Measurements from ENCODE around the gene PTH2. TPM values are rescaled to one million over a fixed set of nuclear protein-coding genes. Genes with fewer than 3 reads are reported as not detected.

PTH2 gene
- total and polyA plus RNA-seq, 7 donors: not detected

GRCh38 chr19:49430678-49431329, 7.6 kb upstream of the PTH2 start:
- intact Hi-C loops (cut with DNase I): no loop called here

DNA sequence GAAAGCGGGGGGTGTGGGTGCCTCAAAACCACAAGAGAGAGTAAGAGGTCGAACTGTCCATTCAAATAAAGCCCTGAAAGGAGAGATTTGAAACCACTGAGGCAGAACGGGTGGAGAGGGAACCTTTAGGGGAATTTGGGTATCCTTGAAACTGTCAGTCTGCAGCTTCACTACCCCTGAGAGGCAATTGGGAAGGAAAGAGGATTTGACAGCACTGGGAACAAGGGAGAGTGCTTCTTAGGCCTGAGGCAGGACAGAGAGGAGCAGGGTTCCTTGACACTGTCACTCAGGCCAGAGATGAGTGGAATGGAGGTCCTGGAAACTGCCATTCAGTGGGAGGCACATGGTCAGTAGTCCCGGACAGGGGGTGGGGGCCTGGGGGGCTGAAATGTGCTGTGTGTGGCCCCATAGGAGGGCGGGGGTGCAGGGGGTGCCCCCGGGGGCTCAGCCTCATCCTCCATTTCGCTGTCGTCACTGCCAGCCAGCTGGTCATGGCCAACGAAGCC, 7.0 kb upstream of the PTH2 start:
- no peak overlapping the region for H3K27ac ChIP-seq
- TF ChIP-seq CTCF (IDR thresholded peaks at IDR 0.05): no peak
- ATAC-seq (no peak), DNase-seq (no peak)
- WGBS, 3 donors: 61 to 63% (median 63%) methylated on average over 8 to 9 of the region's 9 CpGs
- no peaks in the 10 kb centered on the region for H3K36me3 ChIP-seq (ENCODE audit: insufficient read depth in 1 of 2, low read depth in 1 of 2)
- peaks cover 7% of the 10 kb centered on the region for H3K4me1 ChIP-seq
- peaks cover 0 to 97% (median 62%) of the 10 kb centered on the region in 3 donors for H3K27me3 ChIP-seq (ENCODE audit: insufficient read depth in 3 of 3, low read length in 2 of 3)
- no peaks in the 10 kb centered on the region for H3K9me3 ChIP-seq
- no peak overlapping the region for H3K4me3 ChIP-seq
- intact Hi-C loops (cut with DNase I): no loop called here

More at GRCh38 chr19:49430678-49431329, 7.6 kb upstream of the PTH2 start:
- H3K36me3 ChIP-seq (ENCODE audit: insufficient read depth in 1 of 2, low read depth in 1 of 2): no peaks in the 10 kb centered on the region
- no peaks in the 10 kb centered on the region for H3K9me3 ChIP-seq
- peaks cover 7% of the 10 kb centered on the region for H3K4me1 ChIP-seq
- ATAC-seq: no peak
- no peak overlapping the region for H3K27ac ChIP-seq
- 54 to 62% (median 58%) methylated on average over 26 to 28 of the region's 28 CpGs for WGBS, 3 donors
- no peak for TF ChIP-seq CTCF (IDR thresholded peaks at IDR 0.05)
- H3K4me3 ChIP-seq: no peak overlapping the region
- no peak for DNase-seq
- H3K27me3 ChIP-seq (ENCODE audit: insufficient read depth in 3 of 3, low read length in 2 of 3): peaks cover 0 to 97% (median 59%) of the 10 kb centered on the region in 3 donors

DNA sequence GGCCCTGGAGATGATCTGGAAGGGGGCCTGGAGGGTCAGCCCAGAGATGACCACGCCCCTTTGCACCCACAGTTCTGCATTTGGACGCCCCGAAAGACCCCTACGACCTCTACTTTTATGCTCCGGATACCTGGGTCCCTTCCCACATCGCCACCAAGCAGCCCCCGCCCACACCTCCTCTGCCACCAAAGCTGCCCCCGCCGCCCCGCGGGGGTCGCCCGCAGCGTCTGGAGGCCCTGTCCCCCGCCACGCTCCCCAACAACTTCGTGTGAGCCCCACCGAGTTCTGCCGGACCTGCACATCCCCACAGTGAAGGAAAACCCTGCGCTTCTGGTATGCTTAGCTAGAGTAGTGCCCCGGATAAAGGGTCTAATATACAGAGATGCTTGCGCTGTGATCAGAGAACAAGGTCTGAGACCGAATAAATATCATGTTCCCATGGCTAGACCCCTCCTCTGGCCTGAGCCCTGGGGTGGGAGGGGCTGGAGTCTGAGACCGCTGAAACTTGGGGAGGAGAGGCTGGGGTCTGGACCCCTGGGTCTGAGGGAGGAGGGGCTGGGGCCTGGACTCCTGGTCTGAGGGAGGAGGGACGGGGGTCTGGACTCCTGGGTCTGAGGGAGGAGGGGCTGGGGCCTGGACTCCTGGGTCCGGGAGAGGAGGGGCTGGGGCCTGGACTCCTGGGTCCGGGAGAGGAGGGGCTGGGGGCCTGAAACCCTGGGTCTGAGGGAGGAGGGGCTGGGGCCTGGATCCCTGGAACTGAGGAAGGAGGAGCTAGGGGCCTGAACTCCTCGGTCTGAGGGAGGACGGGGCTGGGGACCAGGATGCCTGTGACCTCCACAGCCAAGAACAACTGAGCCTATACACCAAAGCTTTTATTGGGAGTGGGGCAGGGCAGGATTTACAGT, 5.6 kb upstream of the PTH2 start:
- Histone ChIP-seq H3K27ac (no peak overlapping the region), H3K27me3 (ENCODE audit: insufficient read depth in 3 of 3, low read length in 2 of 3) (peaks cover 0 to 97% (median 65%) of the 10 kb centered on the region in 3 donors), H3K36me3 (ENCODE audit: insufficient read depth in 1 of 2, low read depth in 1 of 2) (no peaks in the 10 kb centered on the region), H3K9me3 (no peaks in the 10 kb centered on the region), H3K4me1 (peaks cover 7% of the 10 kb centered on the region), H3K4me3 (peak overlapping the region; percentile 7)
- ATAC-seq (no peak), DNase-seq (no peak)
- intact Hi-C loops (cut with DNase I): no loop called here
- 8 to 9% (median 8%) methylated on average over 27 to 29 of the region's 29 CpGs for WGBS, 3 donors
- no peak for TF ChIP-seq CTCF (IDR thresholded peaks at IDR 0.05)

GRCh38 chr19:49427855-49428546, 4.8 kb upstream of the PTH2 start:
- Histone ChIP-seq H3K27ac (no peak overlapping the region), H3K4me3 (peak overlapping the region; percentile 7), H3K36me3 (ENCODE audit: insufficient read depth in 1 of 2, low read depth in 1 of 2) (no peaks in the 10 kb centered on the region), H3K9me3 (no peaks in the 10 kb centered on the region), H3K27me3 (ENCODE audit: insufficient read depth in 3 of 3, low read length in 2 of 3) (peaks cover 0 to 97% (median 64%) of the 10 kb centered on the region in 3 donors), H3K4me1 (peaks cover 14% of the 10 kb centered on the region)
- 1 to 2% (median 1%) methylated on average over 44 to 45 of the region's 45 CpGs for WGBS, 3 donors
- intact Hi-C loops (cut with DNase I): no loop called here
- ATAC-seq (no peak), DNase-seq (no peak)
- no peak for TF ChIP-seq CTCF (IDR thresholded peaks at IDR 0.05)

Data from psoas muscle (tissue), 8 donors.